ENCODE results near the gene ZEB1.

Gene ZEB1

GRCh38 chr10:31468536-31468859 lies 149.5 kb downstream of the ZEB1 start:
- WGBS (ENCODE audit: extremely low coverage, insufficient coverage, low lambda C conversion rate), result no CpG with 5 or more reads among the region's 2 CpGs

GRCh38 chr10:31475519-31475918 lies 156.5 kb downstream of the ZEB1 start:
- Histone ChIP-seq H3K18ac (ENCODE audit: low read length) (no peak overlapping the region), H3K4me1 (ENCODE audit: control insufficient read depth, low read depth, low read length) (no peaks in the 10 kb centered on the region), H2BK5ac (ENCODE audit: low read length) (no peak overlapping the region), H3K4me2 (ENCODE audit: low read length) (no peak overlapping the region), H3K4me3 (ENCODE audit: low read length) (no peak overlapping the region), H4K8ac (ENCODE audit: low read depth, low read length) (no peak overlapping the region), H3K4ac (ENCODE audit: low read depth, low read length) (no peak overlapping the region), H3K27ac (ENCODE audit: low read depth, low read length) (no peak overlapping the region), H3K9ac (ENCODE audit: low read length) (no peak overlapping the region), H2AK5ac (ENCODE audit: low read length) (no peak overlapping the region), H3K79me2 (ENCODE audit: control insufficient read depth, insufficient read depth, low read length) (no peaks in the 10 kb centered on the region), H4K5ac (ENCODE audit: low read length) (no peak overlapping the region), H2BK120ac (ENCODE audit: low read depth, low read length) (no peak overlapping the region), H3K36me3 (ENCODE audit: control insufficient read depth, insufficient read depth, low read length) (no peaks in the 10 kb centered on the region), H3K27me3 (ENCODE audit: insufficient read depth, low read length, poor library complexity) (no peaks in the 10 kb centered on the region), H3K56ac (ENCODE audit: low read length) (no peak overlapping the region), H2BK15ac (replicated peaks; ENCODE audit: low read depth) (no peak overlapping the region), H3K79me1 (ENCODE audit: low read length) (no peaks in the 10 kb centered on the region), H3K23ac (ENCODE audit: low read length) (no peak overlapping the region)
- no peak for DNase-seq

More at GRCh38 chr10:31468536-31468859, 149.5 kb downstream of the ZEB1 start:
- DNase-seq, result no peak
- Histone ChIP-seq H3K79me1 (ENCODE audit: low read length) (no peaks in the 10 kb centered on the region), H3K56ac (ENCODE audit: low read length) (no peak overlapping the region), H2BK120ac (ENCODE audit: low read depth, low read length) (no peak overlapping the region), H4K8ac (ENCODE audit: low read depth, low read length) (no peak overlapping the region), H3K23ac (ENCODE audit: low read length) (no peak overlapping the region), H3K9ac (ENCODE audit: low read length) (no peak overlapping the region), H4K5ac (ENCODE audit: low read length) (no peak overlapping the region), H3K4me2 (ENCODE audit: low read length) (no peak overlapping the region), H3K27me3 (ENCODE audit: insufficient read depth, low read length, poor library complexity) (no peaks in the 10 kb centered on the region), H3K27ac (ENCODE audit: low read depth, low read length) (no peak overlapping the region), H3K36me3 (ENCODE audit: control insufficient read depth, insufficient read depth, low read length) (no peaks in the 10 kb centered on the region), H3K4me3 (ENCODE audit: low read length) (no peak overlapping the region), H3K79me2 (ENCODE audit: control insufficient read depth, insufficient read depth, low read length) (no peaks in the 10 kb centered on the region), H3K18ac (ENCODE audit: low read length) (no peak overlapping the region), H2BK5ac (ENCODE audit: low read length) (no peak overlapping the region), H2AK5ac (ENCODE audit: low read length) (no peak overlapping the region), H3K4ac (ENCODE audit: low read depth, low read length) (no peak overlapping the region), H3K4me1 (ENCODE audit: control insufficient read depth, low read depth, low read length) (no peaks in the 10 kb centered on the region), H2BK15ac (replicated peaks; ENCODE audit: low read depth) (no peak overlapping the region)

DNA sequence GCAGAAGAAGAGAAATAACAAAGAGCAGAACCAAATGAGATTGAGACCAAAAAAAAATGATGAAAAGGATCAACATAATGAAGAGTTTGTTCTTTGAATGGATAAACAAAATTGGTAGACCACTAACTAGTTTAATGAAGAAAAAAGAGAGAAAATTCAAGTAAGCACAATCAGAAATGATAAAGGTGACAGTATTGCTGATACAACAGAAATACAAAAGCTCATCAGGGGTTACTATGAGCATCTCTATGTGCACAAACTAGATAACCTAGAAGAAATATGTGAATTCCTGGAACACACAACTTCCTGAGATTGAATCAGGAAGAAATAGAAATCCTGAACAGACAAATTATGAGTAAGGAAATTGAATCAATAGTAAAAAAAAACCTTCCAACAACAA lies 157.1 kb downstream of the ZEB1 start:
- H3K27me3 ChIP-seq (ENCODE audit: insufficient read depth, low read length, poor library complexity), result no peaks in the 10 kb centered on the region
- no peak overlapping the region for H4K8ac ChIP-seq (ENCODE audit: low read depth, low read length)

DNA sequence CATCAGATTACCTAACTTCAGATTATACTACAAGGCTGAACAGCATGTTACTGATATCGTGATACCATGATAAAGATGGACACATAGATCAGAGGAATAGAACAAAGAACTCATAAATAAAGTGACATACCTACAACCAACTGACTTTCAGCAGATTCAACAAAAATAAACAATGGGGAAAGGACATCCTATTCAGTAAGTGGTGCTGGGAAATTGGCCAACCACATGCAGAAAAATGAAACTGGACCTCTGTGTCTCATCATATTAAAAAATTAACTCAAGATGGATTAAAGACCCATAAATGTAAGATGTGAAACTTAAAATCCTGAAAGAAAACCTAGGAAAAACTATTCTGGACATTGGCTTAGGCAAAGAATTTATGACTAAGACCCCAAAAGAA lies 158.6 kb downstream of the ZEB1 start:
- H3K79me1 ChIP-seq (ENCODE audit: low read length), result no peaks in the 10 kb centered on the region
- no CpG with 5 or more reads among the region's 1 CpG for WGBS (ENCODE audit: extremely low coverage, insufficient coverage, low lambda C conversion rate)
- no peak for DNase-seq

More for the DNA sequence above, 157.1 kb downstream of the ZEB1 start:
- no peaks in the 10 kb centered on the region for H3K79me1 ChIP-seq (ENCODE audit: low read length)
- no peak overlapping the region for H2AK5ac ChIP-seq (ENCODE audit: low read length)
- no peak overlapping the region for H2BK5ac ChIP-seq (ENCODE audit: low read length)
- no peak overlapping the region for H3K4ac ChIP-seq (ENCODE audit: low read depth, low read length)
- H3K18ac ChIP-seq (ENCODE audit: low read length), result no peak overlapping the region
- no peak overlapping the region for H3K27ac ChIP-seq (ENCODE audit: low read depth, low read length)
- H4K5ac ChIP-seq (ENCODE audit: low read length), result no peak overlapping the region
- H2BK120ac ChIP-seq (ENCODE audit: low read depth, low read length), result no peak overlapping the region
- H3K4me2 ChIP-seq (ENCODE audit: low read length), result no peak overlapping the region
- no peak overlapping the region for H2BK15ac ChIP-seq (replicated peaks; ENCODE audit: low read depth)
- no peaks in the 10 kb centered on the region for H3K4me1 ChIP-seq (ENCODE audit: control insufficient read depth, low read depth, low read length)
- no peak overlapping the region for H3K9ac ChIP-seq (ENCODE audit: low read length)
- no peak overlapping the region for H3K56ac ChIP-seq (ENCODE audit: low read length)
- no peak overlapping the region for H3K23ac ChIP-seq (ENCODE audit: low read length)
- no peaks in the 10 kb centered on the region for H3K36me3 ChIP-seq (ENCODE audit: control insufficient read depth, insufficient read depth, low read length)
- no peak overlapping the region for H3K4me3 ChIP-seq (ENCODE audit: low read length)
- H3K79me2 ChIP-seq (ENCODE audit: control insufficient read depth, insufficient read depth, low read length), result no peaks in the 10 kb centered on the region
- DNase-seq, result no peak

GRCh38 chr10:31479752-31480151 lies 160.7 kb downstream of the ZEB1 start:
- no peak overlapping the region for H4K8ac ChIP-seq (ENCODE audit: low read depth, low read length)
- no peak overlapping the region for H4K5ac ChIP-seq (ENCODE audit: low read length)
- H3K79me1 ChIP-seq (ENCODE audit: low read length), result no peaks in the 10 kb centered on the region
- no peak overlapping the region for H3K4ac ChIP-seq (ENCODE audit: low read depth, low read length)
- no peaks in the 10 kb centered on the region for H3K36me3 ChIP-seq (ENCODE audit: control insufficient read depth, insufficient read depth, low read length)
- no peak overlapping the region for H3K4me3 ChIP-seq (ENCODE audit: low read length)
- no peaks in the 10 kb centered on the region for H3K4me1 ChIP-seq (ENCODE audit: control insufficient read depth, low read depth, low read length)
- no peak overlapping the region for H2BK5ac ChIP-seq (ENCODE audit: low read length)
- no peak for DNase-seq
- no peak overlapping the region for H3K18ac ChIP-seq (ENCODE audit: low read length)
- H3K27ac ChIP-seq (ENCODE audit: low read depth, low read length), result no peak overlapping the region
- H2AK5ac ChIP-seq (ENCODE audit: low read length), result no peak overlapping the region
- no peak overlapping the region for H3K23ac ChIP-seq (ENCODE audit: low read length)
- H3K56ac ChIP-seq (ENCODE audit: low read length), result no peak overlapping the region
- H3K79me2 ChIP-seq (ENCODE audit: control insufficient read depth, insufficient read depth, low read length), result no peaks in the 10 kb centered on the region
- no peak overlapping the region for H3K9ac ChIP-seq (ENCODE audit: low read length)
- H2BK15ac ChIP-seq (replicated peaks; ENCODE audit: low read depth), result no peak overlapping the region
- no peak overlapping the region for H3K4me2 ChIP-seq (ENCODE audit: low read length)
- no peaks in the 10 kb centered on the region for H3K27me3 ChIP-seq (ENCODE audit: insufficient read depth, low read length, poor library complexity)
- H2BK120ac ChIP-seq (ENCODE audit: low read depth, low read length), result no peak overlapping the region

More for the DNA sequence above, 158.6 kb downstream of the ZEB1 start:
- Histone ChIP-seq H3K36me3 (ENCODE audit: control insufficient read depth, insufficient read depth, low read length) (no peaks in the 10 kb centered on the region), H3K27ac (ENCODE audit: low read depth, low read length) (no peak overlapping the region), H4K5ac (ENCODE audit: low read length) (no peak overlapping the region), H3K9ac (ENCODE audit: low read length) (no peak overlapping the region), H3K4me3 (ENCODE audit: low read length) (no peak overlapping the region), H3K56ac (ENCODE audit: low read length) (no peak overlapping the region), H4K8ac (ENCODE audit: low read depth, low read length) (no peak overlapping the region), H2BK5ac (ENCODE audit: low read length) (no peak overlapping the region), H3K4me1 (ENCODE audit: control insufficient read depth, low read depth, low read length) (no peaks in the 10 kb centered on the region), H2AK5ac (ENCODE audit: low read length) (no peak overlapping the region), H2BK120ac (ENCODE audit: low read depth, low read length) (no peak overlapping the region), H3K18ac (ENCODE audit: low read length) (no peak overlapping the region), H3K4ac (ENCODE audit: low read depth, low read length) (no peak overlapping the region), H2BK15ac (replicated peaks; ENCODE audit: low read depth) (no peak overlapping the region), H3K27me3 (ENCODE audit: insufficient read depth, low read length, poor library complexity) (no peaks in the 10 kb centered on the region), H3K79me2 (ENCODE audit: control insufficient read depth, insufficient read depth, low read length) (no peaks in the 10 kb centered on the region), H3K23ac (ENCODE audit: low read length) (no peak overlapping the region), H3K4me2 (ENCODE audit: low read length) (no peak overlapping the region)

DNA sequence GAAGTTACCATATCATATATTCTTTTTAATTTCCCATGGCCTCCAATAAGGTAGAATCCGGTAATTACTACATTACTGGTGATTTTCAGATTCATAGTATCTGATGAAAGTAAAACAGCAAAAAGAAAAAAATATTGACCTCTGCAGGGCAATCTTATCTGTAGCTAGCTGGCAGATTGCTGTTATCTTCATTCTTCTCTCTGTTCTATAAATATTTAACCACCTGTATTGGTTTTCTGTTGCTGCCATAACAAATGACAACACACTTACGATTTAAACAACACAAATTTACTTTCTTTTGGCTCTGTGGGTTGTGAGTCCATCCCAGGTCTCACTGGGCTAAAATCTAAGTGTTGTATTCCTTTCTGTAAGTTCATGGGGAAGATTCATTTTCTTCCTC lies 164.5 kb downstream of the ZEB1 start:
- H3K79me1 ChIP-seq (ENCODE audit: low read length), result no peaks in the 10 kb centered on the region
- H2BK5ac ChIP-seq (ENCODE audit: low read length), result no peak overlapping the region
- H3K4ac ChIP-seq (ENCODE audit: low read depth, low read length), result no peak overlapping the region
- DNase-seq, result no peak
- H3K4me2 ChIP-seq (ENCODE audit: low read length), result no peak overlapping the region
- no peak overlapping the region for H2AK5ac ChIP-seq (ENCODE audit: low read length)
- H3K79me2 ChIP-seq (ENCODE audit: control insufficient read depth, insufficient read depth, low read length), result no peaks in the 10 kb centered on the region
- no peak overlapping the region for H3K9ac ChIP-seq (ENCODE audit: low read length)
- H3K27me3 ChIP-seq (ENCODE audit: insufficient read depth, low read length, poor library complexity), result no peaks in the 10 kb centered on the region
- H3K23ac ChIP-seq (ENCODE audit: low read length), result no peak overlapping the region
- H2BK15ac ChIP-seq (replicated peaks; ENCODE audit: low read depth), result no peak overlapping the region
- H4K8ac ChIP-seq (ENCODE audit: low read depth, low read length), result no peak overlapping the region
- no peak overlapping the region for H3K18ac ChIP-seq (ENCODE audit: low read length)
- WGBS (ENCODE audit: extremely low coverage, insufficient coverage, low lambda C conversion rate), result no CpG with 5 or more reads among the region's 2 CpGs
- H4K5ac ChIP-seq (ENCODE audit: low read length), result no peak overlapping the region
- no peak overlapping the region for H3K4me3 ChIP-seq (ENCODE audit: low read length)
- H3K56ac ChIP-seq (ENCODE audit: low read length), result no peak overlapping the region
- no peak overlapping the region for H2BK120ac ChIP-seq (ENCODE audit: low read depth, low read length)
- H3K36me3 ChIP-seq (ENCODE audit: control insufficient read depth, insufficient read depth, low read length), result no peaks in the 10 kb centered on the region
- no peak overlapping the region for H3K27ac ChIP-seq (ENCODE audit: low read depth, low read length)
- no peaks in the 10 kb centered on the region for H3K4me1 ChIP-seq (ENCODE audit: control insufficient read depth, low read depth, low read length)
